ENCODE data around the gene RIN2. TPM values are rescaled to one million over a fixed set of nuclear protein-coding genes. Genes with fewer than 3 reads are reported as not detected.

RIN2 gene
- polyA plus RNA-seq, 1 donor: 19.9 TPM

GRCh38 chr20:19764207-19764606 lies 6.1 kb downstream of the RIN2 start:
- DNase-seq (ENCODE audit: low read depth): no peak

GRCh38 chr20:19765266-19765665 lies 7.2 kb downstream of the RIN2 start:
- no peak for DNase-seq (ENCODE audit: low read depth)

GRCh38 chr20:19765913-19766312 lies 7.9 kb downstream of the RIN2 start:
- no peak for DNase-seq (ENCODE audit: low read depth)

GRCh38 chr20:19767070-19767469 lies 9.0 kb downstream of the RIN2 start:
- DNase-seq (ENCODE audit: low read depth): no peak

GRCh38 chr20:19768325-19768842 lies 10.3 kb downstream of the RIN2 start:
- no peak for DNase-seq (ENCODE audit: low read depth)

GRCh38 chr20:19769507-19769906 lies 11.4 kb downstream of the RIN2 start:
- no peak for DNase-seq (ENCODE audit: low read depth)

- no peak for DNase-seq (ENCODE audit: low read depth)
Measured at GRCh38 chr20:19770375-19770774, 12.3 kb downstream of the RIN2 start.

- DNase-seq (ENCODE audit: low read depth): no peak
Measured at GRCh38 chr20:19771031-19771430, 13.0 kb downstream of the RIN2 start.

- no peak for DNase-seq (ENCODE audit: low read depth)
Measured at GRCh38 chr20:19773471-19773870, 15.4 kb downstream of the RIN2 start.

- no peak for DNase-seq (ENCODE audit: low read depth)
Measured at GRCh38 chr20:19774135-19774933, 16.3 kb downstream of the RIN2 start.

- DNase-seq (ENCODE audit: low read depth): no peak
Measured at GRCh38 chr20:19775353-19776253, 17.5 kb downstream of the RIN2 start.

GRCh38 chr20:19777315-19777714 lies 19.3 kb downstream of the RIN2 start:
- no peak for DNase-seq (ENCODE audit: low read depth)

GRCh38 chr20:19777981-19778380 lies 19.9 kb downstream of the RIN2 start:
- no peak for DNase-seq (ENCODE audit: low read depth)

GRCh38 chr20:19778404-19778803 lies 20.3 kb downstream of the RIN2 start:
- no peak for DNase-seq (ENCODE audit: low read depth)

- DNase-seq (ENCODE audit: low read depth): no peak
Measured at GRCh38 chr20:19779634-19780033, 21.6 kb downstream of the RIN2 start.

- DNase-seq (ENCODE audit: low read depth): no peak
Measured at GRCh38 chr20:19780261-19780660, 22.2 kb downstream of the RIN2 start.

GRCh38 chr20:19781235-19781634 lies 23.2 kb downstream of the RIN2 start:
- DNase-seq (ENCODE audit: low read depth): no peak

- DNase-seq (ENCODE audit: low read depth): no peak
Measured at GRCh38 chr20:19782669-19783068, 24.6 kb downstream of the RIN2 start.

- DNase-seq (ENCODE audit: low read depth): no peak
Measured at GRCh38 chr20:19783966-19784401, 25.9 kb downstream of the RIN2 start.

- peak; percentile 56 for DNase-seq (ENCODE audit: low read depth)
Measured at GRCh38 chr20:19784511-19785172, 26.6 kb downstream of the RIN2 start.

GRCh38 chr20:19785173-19785982 lies 27.3 kb downstream of the RIN2 start:
- DNase-seq (ENCODE audit: low read depth): no peak
